ENCODE data around the gene SPO11.

GRCh38 chr20:57287007-57287880, 42.4 kb upstream of the SPO11 start:
- TF ChIP-seq CTCF (conservative IDR thresholded peaks at IDR 0.05 in 1 of 2, IDR thresholded peaks at IDR 0.05 in 1 of 2; ENCODE audit: extremely low read depth in 1 of 2, insufficient read depth in 1 of 2, low read depth in 1 of 2, low read length in 2 of 2) (no peak), EZH2 (IDR thresholded peaks at IDR 0.05; ENCODE audit: borderline replicate concordance, low read length) (no peak)

All from mammary epithelial cell (primary cell).